ENCODE data around the gene C1orf174. TPM values are rescaled to one million over a fixed set of nuclear protein-coding genes. Genes with fewer than 3 reads are reported as not detected.

The C1orf174 gene
- total RNA-seq: 20.0 and 20.8 TPM in 2 replicates

DNA sequence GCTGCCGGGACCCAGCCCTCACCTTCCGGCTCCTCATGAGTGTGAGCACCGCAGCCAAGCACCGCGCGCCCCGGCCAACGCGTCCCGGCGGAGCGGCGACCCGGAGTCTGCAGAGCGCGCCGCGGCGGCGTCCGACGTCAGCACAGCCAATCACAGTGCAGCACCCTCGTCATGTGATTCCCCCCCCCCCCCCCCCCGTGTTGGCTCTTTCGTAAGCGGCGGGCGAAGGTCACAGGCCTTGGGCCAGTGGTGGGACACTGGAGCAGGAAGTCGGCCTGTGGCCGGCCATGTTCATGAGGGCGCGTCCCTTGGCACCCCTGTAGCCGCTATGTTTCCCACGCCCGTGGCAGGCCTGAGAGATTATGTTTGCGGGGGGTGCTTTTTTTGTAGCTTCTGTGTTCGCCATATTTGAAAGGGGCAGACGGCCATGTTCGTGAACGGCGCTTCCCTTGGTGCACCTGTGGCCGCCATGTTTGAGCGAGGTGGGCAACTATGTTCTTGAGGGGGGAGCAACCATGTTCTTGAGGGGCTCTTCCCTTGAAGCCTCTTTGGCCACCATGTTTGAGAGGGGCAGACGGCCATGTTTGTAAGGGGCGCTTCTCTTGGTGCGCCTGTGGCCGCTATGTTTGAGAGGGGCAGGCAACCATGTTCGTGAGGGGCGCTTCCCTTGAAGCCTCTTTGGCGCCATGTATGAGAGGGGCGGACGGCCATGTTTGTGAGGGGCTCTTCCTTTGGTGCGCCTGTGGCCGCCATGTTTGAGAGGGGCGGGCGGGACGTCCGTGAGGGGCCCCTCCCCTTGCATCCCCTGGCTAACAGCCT is at the start of gene C1orf174:
Gene C1orf174, minus strand, starts transcription at position 123 of the 819 bp plus-strand sequence. Its CDS starts 86 bp downstream, at position 37.

DNA sequence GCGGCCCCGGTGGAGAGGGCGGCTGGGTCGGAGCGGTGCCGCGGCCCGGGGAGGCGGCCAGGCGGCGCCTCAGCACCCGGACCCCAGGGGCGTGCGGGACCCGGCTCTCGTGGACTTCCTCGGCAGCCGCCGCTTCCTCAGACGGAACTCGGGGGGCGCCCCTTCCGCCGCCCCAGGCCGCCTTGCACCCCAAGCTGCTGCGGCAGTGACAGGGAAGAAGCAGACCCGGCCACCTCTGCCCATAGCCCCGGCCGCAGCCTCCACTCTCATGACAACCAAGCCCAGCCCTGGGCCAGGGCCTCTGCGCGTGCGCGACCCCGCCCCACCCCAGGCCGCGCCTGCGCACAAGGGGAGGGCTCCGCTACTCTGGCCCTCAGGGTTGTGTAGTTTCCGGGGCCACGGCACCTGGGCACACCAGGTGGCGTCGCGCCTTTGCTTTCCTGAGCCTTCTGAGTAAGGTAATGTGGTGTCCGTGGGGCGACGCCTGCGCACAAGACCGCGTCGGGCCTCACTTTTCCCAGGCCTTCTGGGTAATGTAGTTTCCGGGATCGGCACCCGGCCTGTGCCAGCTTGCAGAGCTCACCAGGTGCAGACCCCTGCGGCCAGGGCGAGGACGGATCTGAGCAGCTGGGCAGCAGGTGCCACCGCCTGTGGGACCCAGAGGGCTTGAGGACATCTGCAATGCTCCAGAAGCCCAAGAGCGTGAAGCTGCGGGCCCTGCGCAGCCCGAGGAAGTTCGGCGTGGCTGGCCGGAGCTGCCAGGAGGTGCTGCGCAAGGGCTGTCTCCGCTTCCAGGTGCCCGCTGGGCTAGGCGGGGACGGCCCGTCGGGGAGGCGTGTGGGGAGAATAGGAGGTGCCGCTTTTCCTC is 42.9 kb downstream of the C1orf174 start, which contains the start of the genes CEP104 and DFFB:
Gene CEP104, minus strand, starts transcription at position 289 of the 868 bp plus-strand sequence. CDS start 4,804 bp downstream, outside the sequence.
Gene DFFB, plus strand, starts transcription at position 554 of the 868 bp plus-strand sequence. Its CDS starts 128 bp downstream, at position 682.

Other genes with a start within 250 kb of the C1orf174 start
- 0.39 and 0.98 TPM in 2 replicates for gene TP73, start 247.8 kb downstream of the C1orf174 start, total RNA-seq
- gene CCDC27, start 147.8 kb downstream of the C1orf174 start, total RNA-seq: not detected in 2 replicates
- 4.7 and 8.6 TPM in 2 replicates for gene SMIM1, start 127.5 kb downstream of the C1orf174 start, total RNA-seq
- gene LRRC47, start 103.8 kb downstream of the C1orf174 start, total RNA-seq: 43.6 and 44.6 TPM in 2 replicates
- 23.2 and 36.9 TPM in 2 replicates for gene CEP104, start 43.1 kb downstream of the C1orf174 start, total RNA-seq
- 3.9 and 4.6 TPM in 2 replicates for gene DFFB, start 42.8 kb downstream of the C1orf174 start, total RNA-seq